Sigmoid colon (tissue), 4 donors: ENCODE measurements around the gene TRMT2A.

Experiments
- CTCF ChIP-seq, 4 experiments: fragments of 450-650 bp in 3 of 4; fragments of 200-600 bp in 1 of 4; IDR thresholded peaks; one replicate each; pipeline ENCODE4 v1.5.1; 2016 to 2019; ENCODE audit warnings: antibody characterized with exemption in 4 of 4, mild to moderate bottlenecking in 3 of 4, moderate library complexity in 2 of 4
- POLR2A ChIP-seq, 2 donors: fragments of 450-650 bp; IDR thresholded peaks; one replicate each; pipeline ENCODE4 v1.6.1; 2016; ENCODE audit warnings: antibody characterized with exemption in 2 of 2, mild to moderate bottlenecking in 2 of 2, moderate library complexity in 2 of 2
- POLR2AphosphoS5 ChIP-seq, 4 donors: sonication (generic); formaldehyde crosslinking; IDR thresholded peaks; one replicate each; pipeline ENCODE4 v1.6.1; 2017; ENCODE audit warnings: antibody characterized with exemption in 4 of 4

- TF ChIP-seq POLR2AphosphoS5 (IDR thresholded peaks at IDR 0.05) = no peak
- no peak for TF ChIP-seq CTCF (IDR thresholded peaks at IDR 0.05)
- TF ChIP-seq POLR2A (IDR thresholded peaks at IDR 0.05) = no peak
Observed at GRCh38 chr22:20123366-20124082, 6.5 kb upstream of the TRMT2A start.
